ENCODE data around the gene MAS1L.

Gene MAS1L

DNA sequence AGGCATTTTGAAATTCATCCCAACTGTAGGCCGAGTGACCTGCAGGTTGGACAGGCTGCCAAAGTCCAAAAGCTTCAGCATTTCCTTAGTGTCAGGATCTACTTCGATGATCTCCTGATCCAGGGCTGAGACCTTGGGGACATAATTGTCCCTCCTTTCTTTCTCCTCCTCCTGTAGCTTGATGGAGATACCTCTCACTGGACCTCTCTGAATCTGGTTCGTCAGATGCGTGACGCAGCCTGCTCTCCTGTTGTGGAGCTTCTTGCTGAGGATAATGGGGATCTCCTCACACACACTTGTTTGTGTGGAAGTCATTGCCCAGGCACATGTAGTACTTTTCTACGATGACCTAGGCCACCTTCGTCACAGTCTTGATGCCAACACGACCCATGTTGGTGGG is 1.5 kb upstream of the MAS1L start (continued):
- TF ChIP-seq ZFP37 (tag by site-specific recombination; IDR thresholded peaks at IDR 0.05) (no peak), ZNF664 (tag by site-specific recombination; IDR thresholded peaks at IDR 0.05) (no peak)

DNA sequence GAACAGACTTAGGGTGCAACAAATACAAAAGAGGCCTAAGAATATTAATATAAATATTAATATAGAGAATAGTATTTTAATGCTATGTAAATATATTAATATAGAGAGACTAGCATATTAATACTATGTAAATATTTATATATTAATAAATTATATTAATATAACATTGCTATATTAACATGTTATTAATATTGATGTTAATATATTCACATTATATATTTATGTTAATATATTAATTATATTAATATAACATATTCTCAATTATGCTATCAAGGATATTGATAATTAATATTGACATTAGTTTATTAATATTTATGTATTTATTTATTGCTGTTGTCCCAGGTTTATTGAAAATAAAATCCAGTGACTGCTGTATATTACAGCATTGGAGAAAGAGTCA is 1.1 kb upstream of the MAS1L start:
- Histone ChIP-seq H3K27ac (ENCODE audit: extremely low read depth, low read depth, low read length) (no peak overlapping the region), H3K9me3 (ENCODE audit: control insufficient read depth, insufficient read depth, low read depth, low read length) (no peaks in the 10 kb centered on the region), H3K36me3 (ENCODE audit: control insufficient read depth in 2 of 2, insufficient read depth in 1 of 2, low read length in 2 of 2) (no peaks in the 10 kb centered on the region), H3K4me1 (ENCODE audit: control insufficient read depth, insufficient read depth, low read length) (no peaks in the 10 kb centered on the region), H3K4me3 (ENCODE audit: low read depth, low read length) (no peak overlapping the region)
- CTCF ChIA-PET: interaction anchor here (0.6 to 0.7 kb wide), 2 partner anchors 222 to 530 kb away, joined by 4 read pairs; no protein-coding TSS in a partner anchor
- no peak for TF ChIP-seq ZNF10 (tag by site-specific recombination; IDR thresholded peaks at IDR 0.05)
- no peak for TF ChIP-seq ZNF768 (tag by site-specific recombination; IDR thresholded peaks at IDR 0.05)
- no peak for TF ChIP-seq ZNF433 (tag by site-specific recombination; IDR thresholded peaks at IDR 0.05; ENCODE audit: low read depth)
- no peak for TF ChIP-seq ZNF354C (tag by site-specific recombination; IDR thresholded peaks at IDR 0.05; ENCODE audit: borderline replicate concordance, low read depth)
- TF ChIP-seq, protein P1, sequence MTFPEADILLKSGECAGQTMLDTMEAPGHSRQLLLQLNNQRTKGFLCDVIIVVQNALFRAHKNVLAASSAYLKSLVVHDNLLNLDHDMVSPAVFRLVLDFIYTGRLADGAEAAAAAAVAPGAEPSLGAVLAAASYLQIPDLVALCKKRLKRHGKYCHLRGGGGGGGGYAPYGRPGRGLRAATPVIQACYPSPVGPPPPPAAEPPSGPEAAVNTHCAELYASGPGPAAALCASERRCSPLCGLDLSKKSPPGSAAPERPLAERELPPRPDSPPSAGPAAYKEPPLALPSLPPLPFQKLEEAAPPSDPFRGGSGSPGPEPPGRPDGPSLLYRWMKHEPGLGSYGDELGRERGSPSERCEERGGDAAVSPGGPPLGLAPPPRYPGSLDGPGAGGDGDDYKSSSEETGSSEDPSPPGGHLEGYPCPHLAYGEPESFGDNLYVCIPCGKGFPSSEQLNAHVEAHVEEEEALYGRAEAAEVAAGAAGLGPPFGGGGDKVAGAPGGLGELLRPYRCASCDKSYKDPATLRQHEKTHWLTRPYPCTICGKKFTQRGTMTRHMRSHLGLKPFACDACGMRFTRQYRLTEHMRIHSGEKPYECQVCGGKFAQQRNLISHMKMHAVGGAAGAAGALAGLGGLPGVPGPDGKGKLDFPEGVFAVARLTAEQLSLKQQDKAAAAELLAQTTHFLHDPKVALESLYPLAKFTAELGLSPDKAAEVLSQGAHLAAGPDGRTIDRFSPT (tag by site-specific recombination; IDR thresholded peaks at IDR 0.05): no peak
- TF ChIP-seq ZNF624 (tag by site-specific recombination; IDR thresholded peaks at IDR 0.05): no peak
- TF ChIP-seq ZNF211 (tag by site-specific recombination; IDR thresholded peaks at IDR 0.05; ENCODE audit: low read depth): no peak
- no peak for TF ChIP-seq ZBTB48 (tag by site-specific recombination; IDR thresholded peaks at IDR 0.05)
- TF ChIP-seq, protein P2, sequence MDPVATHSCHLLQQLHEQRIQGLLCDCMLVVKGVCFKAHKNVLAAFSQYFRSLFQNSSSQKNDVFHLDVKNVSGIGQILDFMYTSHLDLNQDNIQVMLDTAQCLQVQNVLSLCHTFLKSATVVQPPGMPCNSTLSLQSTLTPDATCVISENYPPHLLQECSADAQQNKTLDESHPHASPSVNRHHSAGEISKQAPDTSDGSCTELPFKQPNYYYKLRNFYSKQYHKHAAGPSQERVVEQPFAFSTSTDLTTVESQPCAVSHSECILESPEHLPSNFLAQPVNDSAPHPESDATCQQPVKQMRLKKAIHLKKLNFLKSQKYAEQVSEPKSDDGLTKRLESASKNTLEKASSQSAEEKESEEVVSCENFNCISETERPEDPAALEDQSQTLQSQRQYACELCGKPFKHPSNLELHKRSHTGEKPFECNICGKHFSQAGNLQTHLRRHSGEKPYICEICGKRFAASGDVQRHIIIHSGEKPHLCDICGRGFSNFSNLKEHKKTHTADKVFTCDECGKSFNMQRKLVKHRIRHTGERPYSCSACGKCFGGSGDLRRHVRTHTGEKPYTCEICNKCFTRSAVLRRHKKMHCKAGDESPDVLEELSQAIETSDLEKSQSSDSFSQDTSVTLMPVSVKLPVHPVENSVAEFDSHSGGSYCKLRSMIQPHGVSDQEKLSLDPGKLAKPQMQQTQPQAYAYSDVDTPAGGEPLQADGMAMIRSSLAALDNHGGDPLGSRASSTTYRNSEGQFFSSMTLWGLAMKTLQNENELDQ (tag by site-specific recombination; IDR thresholded peaks at IDR 0.05; ENCODE audit: low read depth): no peak
- TF ChIP-seq REPIN1 (tag by site-specific recombination; IDR thresholded peaks at IDR 0.05; ENCODE audit: low read depth): no peak
- TF ChIP-seq, protein P3, sequence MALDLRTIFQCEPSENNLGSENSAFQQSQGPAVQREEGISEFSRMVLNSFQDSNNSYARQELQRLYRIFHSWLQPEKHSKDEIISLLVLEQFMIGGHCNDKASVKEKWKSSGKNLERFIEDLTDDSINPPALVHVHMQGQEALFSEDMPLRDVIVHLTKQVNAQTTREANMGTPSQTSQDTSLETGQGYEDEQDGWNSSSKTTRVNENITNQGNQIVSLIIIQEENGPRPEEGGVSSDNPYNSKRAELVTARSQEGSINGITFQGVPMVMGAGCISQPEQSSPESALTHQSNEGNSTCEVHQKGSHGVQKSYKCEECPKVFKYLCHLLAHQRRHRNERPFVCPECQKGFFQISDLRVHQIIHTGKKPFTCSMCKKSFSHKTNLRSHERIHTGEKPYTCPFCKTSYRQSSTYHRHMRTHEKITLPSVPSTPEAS (tag by site-specific recombination; IDR thresholded peaks at IDR 0.05): no peak
- TF ChIP-seq TRIM28 (IDR thresholded peaks at IDR 0.05; ENCODE audit: borderline replicate concordance, low read length): no peak
- POLR2A ChIA-PET: no interaction called here

DNA sequence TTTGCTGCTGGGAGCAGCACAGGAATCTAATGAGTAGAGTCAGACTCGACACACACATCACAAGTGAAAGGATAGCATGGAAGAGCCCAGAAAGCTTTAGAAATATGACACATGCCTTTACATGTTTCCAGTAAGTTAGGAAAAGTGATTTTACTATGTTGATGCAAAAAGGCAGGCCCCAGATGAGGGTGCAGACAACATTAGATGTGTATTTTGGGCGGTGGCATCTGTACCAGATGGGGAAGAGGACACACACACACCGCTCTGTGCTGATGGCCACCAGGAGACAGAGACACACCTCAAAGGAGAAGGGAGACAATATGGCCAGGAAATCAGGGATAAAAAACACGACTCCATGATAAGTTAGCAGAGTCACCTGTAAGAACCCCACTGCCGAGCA is 625 bp downstream of the MAS1L start:
- POLR2A ChIA-PET: no interaction called here
- CTCF ChIA-PET: no interaction called here
- Histone ChIP-seq H3K27ac (ENCODE audit: extremely low read depth, low read depth, low read length) (no peak overlapping the region), H3K36me3 (ENCODE audit: control insufficient read depth in 2 of 2, insufficient read depth in 1 of 2, low read length in 2 of 2) (no peaks in the 10 kb centered on the region), H3K9me3 (ENCODE audit: control insufficient read depth, insufficient read depth, low read depth, low read length) (no peaks in the 10 kb centered on the region), H3K4me1 (ENCODE audit: control insufficient read depth, insufficient read depth, low read length) (no peaks in the 10 kb centered on the region), H3K4me3 (ENCODE audit: low read depth, low read length) (no peak overlapping the region)
- TF ChIP-seq ZNF211 (tag by site-specific recombination; IDR thresholded peaks at IDR 0.05; ENCODE audit: low read depth) (no peak), KLF7 (tag by site-specific recombination; IDR thresholded peaks at IDR 0.05; ENCODE audit: borderline replicate concordance) (no peak), ZNF768 (tag by site-specific recombination; IDR thresholded peaks at IDR 0.05) (no peak)
- TF ChIP-seq, protein P4, sequence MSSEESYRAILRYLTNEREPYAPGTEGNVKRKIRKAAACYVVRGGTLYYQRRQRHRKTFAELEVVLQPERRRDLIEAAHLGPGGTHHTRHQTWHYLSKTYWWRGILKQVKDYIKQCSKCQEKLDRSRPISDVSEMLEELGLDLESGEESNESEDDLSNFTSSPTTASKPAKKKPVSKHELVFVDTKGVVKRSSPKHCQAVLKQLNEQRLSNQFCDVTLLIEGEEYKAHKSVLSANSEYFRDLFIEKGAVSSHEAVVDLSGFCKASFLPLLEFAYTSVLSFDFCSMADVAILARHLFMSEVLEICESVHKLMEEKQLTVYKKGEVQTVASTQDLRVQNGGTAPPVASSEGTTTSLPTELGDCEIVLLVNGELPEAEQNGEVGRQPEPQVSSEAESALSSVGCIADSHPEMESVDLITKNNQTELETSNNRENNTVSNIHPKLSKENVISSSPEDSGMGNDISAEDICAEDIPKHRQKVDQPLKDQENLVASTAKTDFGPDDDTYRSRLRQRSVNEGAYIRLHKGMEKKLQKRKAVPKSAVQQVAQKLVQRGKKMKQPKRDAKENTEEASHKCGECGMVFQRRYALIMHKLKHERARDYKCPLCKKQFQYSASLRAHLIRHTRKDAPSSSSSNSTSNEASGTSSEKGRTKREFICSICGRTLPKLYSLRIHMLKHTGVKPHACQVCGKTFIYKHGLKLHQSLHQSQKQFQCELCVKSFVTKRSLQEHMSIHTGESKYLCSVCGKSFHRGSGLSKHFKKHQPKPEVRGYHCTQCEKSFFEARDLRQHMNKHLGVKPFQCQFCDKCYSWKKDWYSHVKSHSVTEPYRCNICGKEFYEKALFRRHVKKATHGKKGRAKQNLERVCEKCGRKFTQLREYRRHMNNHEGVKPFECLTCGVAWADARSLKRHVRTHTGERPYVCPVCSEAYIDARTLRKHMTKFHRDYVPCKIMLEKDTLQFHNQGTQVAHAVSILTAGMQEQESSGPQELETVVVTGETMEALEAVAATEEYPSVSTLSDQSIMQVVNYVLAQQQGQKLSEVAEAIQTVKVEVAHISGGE (tag by site-specific recombination; conservative IDR thresholded peaks at IDR 0.05; ENCODE audit: low read depth): no peak
